OCI-LY3 (cell line): ENCODE measurements around the gene ZBTB22.
A peak's percentile ranks its signal among the peaks of the same experiment; 100 is the strongest.

Experiments used
- H2AFZ ChIP-seq: fragments of 200-600, 300-600 bp; shearing (Covaris generic); 2 replicates; pipeline ENCODE4 v1.6.0; 2014; ENCODE audit warnings: antibody characterized with exemption, low read depth, low read length
- H3K27ac ChIP-seq: fragments of 200-600, 300-600 bp; sonication (generic); 2 replicates; pipeline ENCODE4 v1.5.1; 2014; ENCODE audit warnings: mild to moderate bottlenecking, low read length, moderate library complexity, mixed read lengths
- H3K27me3 ChIP-seq: fragments of 200-600, 300-600 bp; sonication (generic); 2 replicates; pipeline ENCODE4 v1.6.1; 2014; ENCODE audit warnings: low read depth, low read length, mixed read lengths
- H3K36me3 ChIP-seq: fragments of 200-600, 300-600 bp; sonication (generic); replicated peaks from 2 replicates; pipeline ENCODE3; 2014; ENCODE audit warnings: low read depth, low read length, mixed read lengths
- H3K4me1 ChIP-seq: fragments of 300-600, 200-600 bp; sonication (generic); 2 replicates; pipeline ENCODE4 v1.6.1; 2014; ENCODE audit warnings: low read length, mixed read lengths
- H3K4me2 ChIP-seq: fragments of 200-600, 300-600 bp; sonication (generic); 2 replicates; pipeline ENCODE4 v1.6.1; 2014; ENCODE audit warnings: low read length, mixed read lengths
- H3K4me3 ChIP-seq: fragments of 300-600, 200-600 bp; sonication (generic); 2 replicates; pipeline ENCODE4 v1.5.1; 2014; ENCODE audit warnings: antibody characterized with exemption, mild to moderate bottlenecking, low read length, moderate library complexity
- H3K79me2 ChIP-seq: fragments of 300-600, 200-600 bp; shearing (Covaris generic); 2 replicates; pipeline ENCODE4 v1.6.1; 2014; ENCODE audit warnings: mild to moderate bottlenecking, low read length, mixed read lengths
- H3K9ac ChIP-seq: fragments of 300-600, 200-600 bp; shearing (Covaris generic); 2 replicates; pipeline ENCODE4 v1.6.0; 2014; ENCODE audit warnings: mild to moderate bottlenecking, low read length, moderate library complexity
- H3K9me3 ChIP-seq: fragments of 200-600, 300-600 bp; shearing (Covaris generic); 2 replicates; pipeline ENCODE4 v1.6.1; 2014; ENCODE audit warnings: low read length, mixed read lengths; ENCODE audit not compliant: insufficient read depth
- H4K20me1 ChIP-seq: fragments of 200-600, 300-600 bp; sonication (generic); 2 replicates; pipeline ENCODE4 v1.6.1; 2016; ENCODE audit warnings: low read length, mixed read lengths; ENCODE audit not compliant: insufficient read depth
- EZH2phosphoT487 ChIP-seq: fragments of 200-600 bp; shearing (Covaris generic); IDR thresholded peaks from 2 replicates; pipeline ENCODE4 v1.6.1; 2018; ENCODE audit warnings: antibody characterized with exemption, mixed run types, low read depth
- TF ChIP-seq, protein P1 (sequence below): fragments of 200-600, 300-600 bp; sonication (generic); IDR thresholded peaks from 2 replicates; pipeline ENCODE4 v1.5.1; 2014; ENCODE audit warnings: antibody characterized with exemption, low read length, low read depth

The ZBTB22 gene

DNA sequence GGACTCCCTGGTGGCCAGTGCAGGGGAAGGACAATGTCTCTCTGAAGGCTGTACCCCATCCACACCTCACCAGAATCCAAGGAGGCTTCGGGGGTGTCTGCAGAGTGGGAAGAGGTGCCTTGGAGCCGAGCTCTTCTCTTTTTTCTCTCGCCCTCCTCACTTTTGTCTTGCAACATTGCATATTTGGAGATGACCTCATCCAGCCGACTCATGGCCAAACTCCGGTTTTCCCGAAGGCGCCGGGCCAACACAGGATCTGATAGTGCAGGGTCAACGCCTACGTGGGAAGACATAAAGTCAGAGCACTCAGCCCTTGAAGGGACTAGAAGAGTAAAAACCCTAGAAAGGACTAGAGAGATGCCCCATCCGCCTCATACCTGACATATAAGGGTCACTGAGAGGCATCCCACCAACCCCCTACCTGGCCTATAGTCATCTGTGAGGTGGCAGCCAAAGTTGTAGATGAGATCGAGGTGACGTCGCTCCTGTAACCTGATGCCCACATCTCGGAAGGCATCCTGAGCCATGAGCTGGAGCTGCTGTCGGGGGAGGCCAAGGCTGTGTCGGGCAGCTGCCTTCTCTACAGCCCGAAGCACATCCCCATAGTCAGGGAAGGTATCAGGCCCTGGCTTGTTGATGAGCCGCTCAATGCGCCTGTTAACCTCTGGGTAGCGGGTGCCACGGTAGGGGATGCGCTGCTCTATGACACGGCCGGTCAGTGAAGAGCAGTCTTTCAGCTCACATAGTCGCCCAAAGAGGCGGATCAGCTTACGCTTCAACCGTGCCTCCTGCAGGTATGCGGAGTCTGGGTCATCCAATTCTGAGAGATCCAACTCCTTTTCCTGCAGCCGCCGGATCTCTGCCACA lies 3.0 kb upstream of the ZBTB22 start:
- Histone ChIP-seq H3K79me2 (peaks cover 36% of the 10 kb centered on the region), H3K36me3 (peaks cover 30% of the 10 kb centered on the region), H3K9me3 (no peaks in the 10 kb centered on the region), H3K27me3 (no peaks in the 10 kb centered on the region), H2AFZ (no peak overlapping the region), H3K27ac (no peak overlapping the region), H3K4me3 (no peak overlapping the region), H3K4me2 (no peak overlapping the region), H4K20me1 (no peaks in the 10 kb centered on the region), H3K9ac (no peak overlapping the region), H3K4me1 (peaks cover 27% of the 10 kb centered on the region)
- TF ChIP-seq, protein P1, sequence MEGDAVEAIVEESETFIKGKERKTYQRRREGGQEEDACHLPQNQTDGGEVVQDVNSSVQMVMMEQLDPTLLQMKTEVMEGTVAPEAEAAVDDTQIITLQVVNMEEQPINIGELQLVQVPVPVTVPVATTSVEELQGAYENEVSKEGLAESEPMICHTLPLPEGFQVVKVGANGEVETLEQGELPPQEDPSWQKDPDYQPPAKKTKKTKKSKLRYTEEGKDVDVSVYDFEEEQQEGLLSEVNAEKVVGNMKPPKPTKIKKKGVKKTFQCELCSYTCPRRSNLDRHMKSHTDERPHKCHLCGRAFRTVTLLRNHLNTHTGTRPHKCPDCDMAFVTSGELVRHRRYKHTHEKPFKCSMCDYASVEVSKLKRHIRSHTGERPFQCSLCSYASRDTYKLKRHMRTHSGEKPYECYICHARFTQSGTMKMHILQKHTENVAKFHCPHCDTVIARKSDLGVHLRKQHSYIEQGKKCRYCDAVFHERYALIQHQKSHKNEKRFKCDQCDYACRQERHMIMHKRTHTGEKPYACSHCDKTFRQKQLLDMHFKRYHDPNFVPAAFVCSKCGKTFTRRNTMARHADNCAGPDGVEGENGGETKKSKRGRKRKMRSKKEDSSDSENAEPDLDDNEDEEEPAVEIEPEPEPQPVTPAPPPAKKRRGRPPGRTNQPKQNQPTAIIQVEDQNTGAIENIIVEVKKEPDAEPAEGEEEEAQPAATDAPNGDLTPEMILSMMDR: no peak
- TF ChIP-seq EZH2phosphoT487: no peak

DNA sequence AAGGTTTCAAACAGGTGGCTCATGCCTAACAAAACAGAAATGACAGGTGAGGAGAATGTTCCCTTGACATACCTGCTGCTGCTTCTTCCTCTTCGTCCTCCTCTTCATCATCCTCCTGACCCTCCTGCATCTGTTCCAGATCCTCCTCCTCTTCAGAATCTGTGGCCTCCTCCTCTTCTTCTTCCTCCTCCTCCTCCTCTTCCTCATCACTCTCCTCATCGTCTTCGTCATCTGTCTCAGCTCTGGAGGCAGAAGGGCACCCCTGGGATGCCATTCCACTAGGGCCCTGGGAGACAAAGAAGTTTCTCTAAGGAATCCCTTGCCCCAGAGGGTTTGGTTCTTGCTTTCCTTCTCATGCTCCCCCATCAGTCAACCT lies 2.4 kb upstream of the ZBTB22 start:
- Histone ChIP-seq H3K9ac (no peak overlapping the region), H3K9me3 (no peaks in the 10 kb centered on the region), H3K4me1 (peaks cover 33% of the 10 kb centered on the region), H2AFZ (no peak overlapping the region), H3K4me2 (no peak overlapping the region), H3K27ac (no peak overlapping the region), H3K27me3 (no peaks in the 10 kb centered on the region), H3K36me3 (peaks cover 30% of the 10 kb centered on the region), H4K20me1 (no peaks in the 10 kb centered on the region), H3K79me2 (peaks cover 40% of the 10 kb centered on the region), H3K4me3 (no peak overlapping the region)
- TF ChIP-seq EZH2phosphoT487: no peak
- TF ChIP-seq, protein P1: no peak

DNA sequence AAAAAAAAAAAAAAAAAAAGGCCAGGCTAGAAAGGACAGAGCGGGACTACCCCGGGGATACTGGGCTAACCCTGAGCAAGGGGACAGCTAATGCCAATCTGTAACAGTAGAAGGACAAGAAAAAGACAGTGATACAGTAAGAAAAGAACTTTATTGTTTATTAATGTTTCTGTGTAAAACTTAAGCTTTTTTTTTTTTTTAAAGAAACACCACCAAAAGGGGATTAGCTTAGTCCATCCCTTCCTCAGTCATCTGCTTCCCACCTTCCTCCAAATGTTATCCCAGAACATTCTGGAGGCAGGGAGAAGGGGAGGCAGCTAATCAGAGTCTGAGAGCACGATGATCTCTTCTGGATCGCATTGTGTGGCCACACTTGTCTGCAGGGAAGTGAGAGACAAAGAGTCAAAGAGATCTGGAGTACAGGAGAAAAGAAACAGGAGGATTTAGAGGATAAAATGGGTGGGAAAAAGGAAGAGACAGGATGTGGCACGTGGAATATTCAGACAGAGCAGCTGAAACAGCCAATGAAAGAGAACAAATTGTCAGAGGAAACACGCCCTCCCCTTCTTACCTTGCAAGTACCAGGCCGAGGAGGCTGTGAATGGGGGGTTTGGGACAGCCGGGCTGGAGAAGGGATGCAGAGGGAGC lies 1.0 kb upstream of the ZBTB22 start:
- no peak for TF ChIP-seq EZH2phosphoT487
- TF ChIP-seq, protein P1: no peak
- Histone ChIP-seq H2AFZ (no peak overlapping the region), H3K9me3 (no peaks in the 10 kb centered on the region), H3K27ac (peak overlapping the region; percentile 73), H3K27me3 (no peaks in the 10 kb centered on the region), H3K79me2 (peaks cover 46% of the 10 kb centered on the region), H3K4me2 (peak overlapping the region; percentile 76), H3K4me3 (peak overlapping the region; percentile 91), H3K9ac (no peak overlapping the region), H4K20me1 (no peaks in the 10 kb centered on the region), H3K4me1 (peaks cover 39% of the 10 kb centered on the region), H3K36me3 (peaks cover 30% of the 10 kb centered on the region)

DNA sequence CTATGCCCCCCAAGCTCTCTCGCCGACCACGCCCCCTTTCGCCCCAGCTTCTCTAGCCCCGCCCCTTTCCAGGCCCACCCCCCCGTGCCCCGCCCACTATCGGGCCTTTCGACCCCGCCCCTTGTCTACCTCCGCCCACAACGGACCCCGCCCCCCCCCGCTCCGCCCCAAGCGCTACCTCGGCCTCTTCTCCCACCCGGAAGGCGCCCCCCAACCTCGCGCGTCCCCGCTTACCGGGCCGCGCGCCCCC lies 200 bp downstream of the ZBTB22 start:
- Histone ChIP-seq H3K79me2 (peaks cover 49% of the 10 kb centered on the region), H3K27ac (peak overlapping the region; percentile 73), H3K9ac (peak overlapping the region; percentile 65; the same call in 1 of the 2 replicates), H3K4me1 (peaks cover 39% of the 10 kb centered on the region), H3K36me3 (peaks cover 37% of the 10 kb centered on the region), H3K9me3 (no peaks in the 10 kb centered on the region), H3K4me2 (peak overlapping the region; percentile 66), H4K20me1 (peaks cover 3% of the 10 kb centered on the region), H2AFZ (no peak overlapping the region), H3K27me3 (no peaks in the 10 kb centered on the region), H3K4me3 (peak overlapping the region; percentile 91)
- TF ChIP-seq, protein P1: no peak
- TF ChIP-seq EZH2phosphoT487: no peak
